WTC11 (cell line): ENCODE data around the gene TBL1Y. TPM values are rescaled to one million over a fixed set of nuclear protein-coding genes. Genes with fewer than 3 reads are reported as not detected.

Source experiments
- ATAC-seq: fragments of 200-7000 bp; cut with Tn5 transposase; 2 replicates; pipeline ENCODE4 v1.10.0; 2021; ENCODE audit warnings: mild to moderate bottlenecking, moderate library complexity
- CTCF ChIA-PET: fragments of 300-600 bp; sonication (Branson Sonifier 250); formaldehyde crosslinking; loops from one replicate; lab custom pipeline; 2021; ENCODE audit warnings: antibody characterized with exemption; lab: Charles Lee
- POLR2A ChIA-PET: fragments of 350-600 bp; sonication (Branson Sonifier 250); formaldehyde crosslinking; loops from one replicate; lab custom pipeline; 2021; ENCODE audit warnings: antibody characterized with exemption; lab: Charles Lee
- DNase-seq: peaks from one replicate; pipeline ENCODE4 v3.0.0; 2021; ENCODE audit warnings: low spot score
- H3K27ac Mint-ChIP-seq: 2 replicates; pipeline ENCODE4 v1.8.0; 2021; ENCODE audit warnings: mixed read lengths
- H3K27me3 Mint-ChIP-seq: 2 replicates; pipeline ENCODE4 v1.8.0; 2021; ENCODE audit warnings: low read depth, mild to moderate bottlenecking, moderate library complexity, mixed read lengths
- H3K36me3 Mint-ChIP-seq: 2 replicates; pipeline ENCODE4 v1.8.0; 2021; ENCODE audit warnings: mixed read lengths
- H3K4me1 Mint-ChIP-seq: 2 replicates; pipeline ENCODE4 v1.8.0; 2022; ENCODE audit warnings: mixed read lengths
- H3K4me3 Mint-ChIP-seq: 2 replicates; pipeline ENCODE4 v1.8.0; 2021; ENCODE audit warnings: mild to moderate bottlenecking, moderate library complexity, mixed read lengths
- H3K9me3 Mint-ChIP-seq: 2 replicates; pipeline ENCODE4 v1.8.0; 2021; ENCODE audit warnings: mixed read lengths
- AFF4 ChIP-seq: sonication (generic); formaldehyde crosslinking; IDR thresholded peaks from 2 replicates; pipeline ENCODE4 v1.8.1; 2023; ENCODE audit warnings: mild to moderate bottlenecking, missing genetic modification reagents, borderline replicate concordance
- ATF2 ChIP-seq: sonication (generic); formaldehyde crosslinking; IDR thresholded peaks from 2 replicates; pipeline ENCODE4 v1.8.1; 2022; ENCODE audit warnings: low read depth, missing genetic modification reagents, borderline replicate concordance
- CREB1 ChIP-seq: sonication (generic); formaldehyde crosslinking; IDR thresholded peaks from 2 replicates; pipeline ENCODE4 v1.8.0; 2023; ENCODE audit warnings: mild to moderate bottlenecking, missing genetic modification reagents
- E2F5 ChIP-seq: sonication (generic); formaldehyde crosslinking; IDR thresholded peaks from 2 replicates; pipeline ENCODE4 v1.8.1; 2022; ENCODE audit warnings: mild to moderate bottlenecking, moderate library complexity, missing genetic modification reagents
- GRHL2 ChIP-seq: fragments of 250-450 bp; sonication (Bioruptor Pico); IDR thresholded peaks from 2 replicates; pipeline ENCODE4 v1.8.0; 2022; ENCODE audit warnings: mild to moderate bottlenecking, moderate library complexity; ENCODE audit not compliant: insufficient replicate concordance, severe bottlenecking
- GTF2I ChIP-seq: fragments of 250-450 bp; sonication (Bioruptor Pico); conservative IDR thresholded peaks from 2 replicates; pipeline ENCODE4 v1.4.0; 2021; ENCODE audit warnings: mild to moderate bottlenecking
- HMGXB4 ChIP-seq: sonication (generic); formaldehyde crosslinking; IDR thresholded peaks from 2 replicates; pipeline ENCODE4 v1.8.1; 2023; ENCODE audit warnings: mild to moderate bottlenecking, moderate library complexity, missing genetic modification reagents
- JUN ChIP-seq: sonication (generic); formaldehyde crosslinking; IDR thresholded peaks from 2 replicates; pipeline ENCODE4 v1.8.0; 2023; ENCODE audit warnings: mild to moderate bottlenecking, missing genetic modification reagents
- MLX ChIP-seq: sonication (generic); formaldehyde crosslinking; IDR thresholded peaks from 2 replicates; pipeline ENCODE4 v1.8.1; 2023; ENCODE audit warnings: mild to moderate bottlenecking, missing genetic modification reagents, moderate library complexity
- SMAD4 ChIP-seq: sonication (generic); formaldehyde crosslinking; IDR thresholded peaks from 2 replicates; pipeline ENCODE4 v1.8.0; 2022; ENCODE audit warnings: mild to moderate bottlenecking, missing genetic modification reagents
- ZMAT4 ChIP-seq: fragments of 250-450 bp; sonication (Bioruptor Pico); IDR thresholded peaks from 2 replicates; pipeline ENCODE4 v1.9.0; 2021; ENCODE audit warnings: mild to moderate bottlenecking
- ZNF138 ChIP-seq: sonication (generic); formaldehyde crosslinking; conservative IDR thresholded peaks from 2 replicates; pipeline ENCODE4 v1.8.1; 2022; ENCODE audit warnings: mild to moderate bottlenecking, moderate library complexity, missing genetic modification reagents
- ZNF263 ChIP-seq: sonication (generic); formaldehyde crosslinking; IDR thresholded peaks from 2 replicates; pipeline ENCODE4 v1.8.1; 2022; ENCODE audit warnings: low read depth, mild to moderate bottlenecking, moderate library complexity, missing genetic modification reagents
- ZNF317 ChIP-seq: sonication (generic); formaldehyde crosslinking; IDR thresholded peaks from 2 replicates; pipeline ENCODE4 v1.8.1; 2023; ENCODE audit warnings: low read depth, mild to moderate bottlenecking, moderate library complexity, missing genetic modification reagents, borderline replicate concordance
- ZNF416 ChIP-seq: fragments of 250-450 bp; sonication (Bioruptor Pico); IDR thresholded peaks from 2 replicates; pipeline ENCODE4 v1.9.0; 2021; ENCODE audit warnings: mild to moderate bottlenecking, inconsistent platforms
- ZNF671 ChIP-seq: fragments of 250-450 bp; sonication (Bioruptor Pico); IDR thresholded peaks from 2 replicates; pipeline ENCODE4 v1.8.0; 2021; ENCODE audit warnings: mild to moderate bottlenecking
- ZSCAN18 ChIP-seq: fragments of 250-450 bp; sonication (Bioruptor Pico); IDR thresholded peaks from 2 replicates; pipeline ENCODE4 v2.1.2; 2022; ENCODE audit warnings: mild to moderate bottlenecking, moderate library complexity
- total RNA-seq: library from RNA; stranded (reverse); gene quantifications from 3 replicates; pipeline ENCODE4 v1.2.3, GENCODE V29; 2021

Gene TBL1Y
- total RNA-seq, 1 experiment from 2014 or later: not detected

GRCh38 chrY:6911253-6911881 is 870 bp downstream of the TBL1Y start, which contains the start of gene AMELY (continued):
- TF ChIP-seq ATF2 (no peak), AFF4 (no peak), ZSCAN18 (CRISPR knock-in tag) (no peak), SMAD4 (CRISPR knock-in tag) (no peak), ZNF317 (CRISPR knock-in tag) (no peak), CREB1 (CRISPR knock-in tag) (no peak)
- TF ChIP-seq, all 79 proteins: peak for 0

- no peaks in the 10 kb centered on the region for H3K9me3 Mint-ChIP-seq
- DNase-seq (no peak), ATAC-seq (no peak)
- no peaks in the 10 kb centered on the region for H3K27me3 Mint-ChIP-seq
- H3K4me1 Mint-ChIP-seq: no peaks in the 10 kb centered on the region
- no peaks in the 10 kb centered on the region for H3K36me3 Mint-ChIP-seq
- H3K4me3 Mint-ChIP-seq: no peak overlapping the region
- ChIA-PET CTCF (no interaction called here), POLR2A (no interaction called here)
- H3K27ac Mint-ChIP-seq: no peak overlapping the region
- TF ChIP-seq ZNF416 (CRISPR knock-in tag) (no peak), ZNF671 (CRISPR knock-in tag) (no peak), HMGXB4 (no peak), MLX (CRISPR knock-in tag) (no peak), E2F5 (CRISPR knock-in tag) (no peak), ATF2 (no peak), ZMAT4 (no peak), ZNF138 (CRISPR knock-in tag) (no peak), GRHL2 (CRISPR knock-in tag) (no peak), GTF2I (CRISPR knock-in tag) (no peak), ZNF263 (CRISPR knock-in tag) (no peak), AFF4 (no peak), JUN (no peak)
These were observed 2.9 kb downstream of the TBL1Y start for GRCh38 chrY:6913362-6913761.
